Measurements from ENCODE around the gene RASGRP1. TPM values are rescaled to one million over a fixed set of nuclear protein-coding genes. Genes with fewer than 3 reads are reported as not detected.
A peak's percentile ranks its signal among the peaks of the same experiment; 100 is the strongest.

RASGRP1 gene
- total and polyA plus RNA-seq, 7 donors = 0.33 to 3.6 (median 0.71) TPM; not detected in 2

DNA sequence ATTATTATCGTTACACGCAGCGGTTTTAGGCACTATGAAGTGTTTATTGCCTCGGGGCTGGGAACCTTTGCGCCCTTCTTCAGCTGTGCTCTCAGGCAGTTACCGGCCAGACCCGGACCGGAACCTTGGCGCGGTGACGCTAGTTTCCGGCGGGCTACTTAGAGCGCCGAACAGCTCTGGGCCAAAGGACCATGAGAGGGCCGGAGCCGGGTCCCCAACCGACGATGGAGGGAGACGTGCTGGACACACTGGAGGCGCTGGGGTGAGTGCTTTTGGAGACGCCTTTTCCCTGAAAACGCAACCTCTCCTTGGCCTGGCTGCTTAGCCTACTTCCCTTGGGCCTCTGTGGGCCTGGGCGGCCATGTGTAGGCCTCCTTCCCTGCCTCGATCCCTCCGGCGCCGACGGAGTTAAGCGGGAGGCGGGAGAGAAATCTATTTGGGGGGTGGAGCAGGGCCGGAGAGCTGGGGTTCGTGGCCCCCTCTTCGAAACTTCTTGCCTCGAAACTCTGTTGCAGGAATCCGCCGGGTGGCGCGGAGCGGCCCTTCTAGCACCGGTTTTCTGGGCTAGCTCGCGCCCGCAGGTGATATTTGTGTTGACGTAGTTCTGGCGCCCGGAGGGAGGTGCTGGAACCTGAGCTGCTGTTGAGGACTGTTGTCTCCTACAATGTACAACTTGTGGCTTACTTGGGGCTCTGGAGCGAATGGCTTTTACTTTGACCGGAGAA is 110.5 kb downstream of the RASGRP1 start, which contains the start of gene FAM98B:
FAM98B (plus strand) TSS at position 157 of the 725 bp plus-strand sequence; CDS start at position 192, 35 bp downstream.
- peak; percentile 93 for DNase-seq
- Histone ChIP-seq H3K27ac (peak within 1 kb of the TSS; percentile 91 to 94 (median 93)), H3K36me3 (no peaks in the 10 kb centered on the region), H3K9me3 (no peaks in the 10 kb centered on the region), H3K4me1 (peaks cover 0 to 22% (median 12%) of the 10 kb centered on the region in 4 donors), H3K27me3 (no peaks in the 10 kb centered on the region), H3K4me3 (peak within 1 kb of the TSS; percentile 68 to 83 (median 72))
- intact Hi-C loops (cut with DNase I) = loop anchor here (5.0 kb wide), 1 partner anchor 202 kb away; the partner anchor contains the start of gene SPRED1
- TF ChIP-seq POLR2A (IDR thresholded peaks at IDR 0.05) = no peak
- TF ChIP-seq CTCF (IDR thresholded peaks at IDR 0.05) = peak in 1 of 4 experiments; percentile 10
- peak in 1 of 4 donors; percentile 20 for TF ChIP-seq EP300 (IDR thresholded peaks at IDR 0.05)
- peak; percentile 55 to 75 (median 68) for TF ChIP-seq POLR2AphosphoS5 (IDR thresholded peaks at IDR 0.05)
- 0% methylated on average over 49 of the region's 49 CpGs for WGBS, 2 donors

- intact Hi-C loops (cut with DNase I) = loop anchor here (5.0 kb wide), 1 partner anchor 241 kb away; no protein-coding TSS in a partner anchor
- no peaks in the 10 kb centered on the region for H3K27me3 ChIP-seq
Observed at GRCh38 chr15:38441130-38441519, 123.5 kb downstream of the RASGRP1 start.

GRCh38 chr15:38440353-38441129 is 124.1 kb downstream of the RASGRP1 start:
- intact Hi-C loops (cut with DNase I) = loop anchor here (5.0 kb wide), 1 partner anchor 242 kb away; no protein-coding TSS in a partner anchor
- TF ChIP-seq POLR2A (IDR thresholded peaks at IDR 0.05) = no peak
- peak; percentile 72 to 92 (median 88) for TF ChIP-seq CTCF (IDR thresholded peaks at IDR 0.05)
- no peak for TF ChIP-seq EP300 (IDR thresholded peaks at IDR 0.05)
- TF ChIP-seq POLR2AphosphoS5 (IDR thresholded peaks at IDR 0.05) = peak in 2 of 4 donors; percentile 50 to 56
- DNase-seq = no peak
- Histone ChIP-seq H3K4me3 (no peak overlapping the region), H3K27ac (no peak overlapping the region), H3K9me3 (no peaks in the 10 kb centered on the region), H3K36me3 (no peaks in the 10 kb centered on the region), H3K27me3 (no peaks in the 10 kb centered on the region), H3K4me1 (peaks cover 0 to 7% (median 3%) of the 10 kb centered on the region in 4 donors)
- 20 to 24% methylated on average over 9 of the region's 9 CpGs for WGBS, 2 donors

More at GRCh38 chr15:38441130-38441519, 123.5 kb downstream of the RASGRP1 start:
- H3K4me3 ChIP-seq = no peak overlapping the region
- TF ChIP-seq POLR2A (IDR thresholded peaks at IDR 0.05) = no peak
- TF ChIP-seq POLR2AphosphoS5 (IDR thresholded peaks at IDR 0.05) = no peak
- TF ChIP-seq EP300 (IDR thresholded peaks at IDR 0.05) = no peak
- no peak for TF ChIP-seq CTCF (IDR thresholded peaks at IDR 0.05)
- H3K9me3 ChIP-seq = no peaks in the 10 kb centered on the region
- no peak overlapping the region for H3K27ac ChIP-seq
- H3K36me3 ChIP-seq = no peaks in the 10 kb centered on the region
- no peak for DNase-seq
- 92 to 95% methylated on average over 3 of the region's 3 CpGs for WGBS, 2 donors
- H3K4me1 ChIP-seq = peaks cover 0 to 7% (median 3%) of the 10 kb centered on the region in 4 donors

Other genes with a start within 250 kb of the RASGRP1 start
- gene FAM98B, start 110.7 kb downstream of the RASGRP1 start, total RNA-seq = 10 to 100 TPM; 12.1 to 16.6 (median 13.8) TPM
- gene FAM98B, start 110.7 kb downstream of the RASGRP1 start, polyA plus RNA-seq = 10 to 100 TPM; 10.9 to 13.3 (median 12.0) TPM